Adipose tissue (tissue), 3 donors: Measurements from ENCODE around the gene PZP. TPM values are rescaled to one million over a fixed set of nuclear protein-coding genes. Genes with fewer than 3 reads are reported as not detected.
"Not testable (repeated sequence)": the region's sequence is repeated elsewhere in the genome, so short reads cannot be mapped to it uniquely, and the experiment has no call there.

Source experiments
- H3K27ac ChIP-seq: one replicate; pipeline ENCODE4 v1.5.1; 2013; ENCODE audit warnings: low read depth, low read length
- WGBS, 3 donors: extraction: QIAGEN DNeasy Blood & Tissue Kit; methylation state at CpG; one replicate each; pipeline ENCODE4 v1.1.7; 2013; 5-methylcytosine and 5-hydroxymethylcytosine counted together
- polyA plus RNA-seq, 3 donors: library from polyadenylated mRNA; stranded (reverse); fragments of 200-250 nt; gene quantifications; one replicate each; pipeline ENCODE4 v1.2.3, GENCODE V29; 2013
- donor health status: healthy with polysubstance abuse.
- donor health status: Bipolar disorder and iron deficiency.
- donor health status: healthy.

PZP gene
- polyA plus RNA-seq, 3 donors, result 0.09 to 0.56 (median 0.51) TPM

GRCh38 chr12:9211687-9212086 is 3.5 kb upstream of the PZP start:
- 92 to 100% (median 95%) methylated on average over 1 of the region's 1 CpG for WGBS, 3 donors

GRCh38 chr12:9204380-9204779 is 3.8 kb downstream of the PZP start:
- no peak overlapping the region for H3K27ac ChIP-seq
- 42 to 77% (median 76%) methylated on average over 3 of the region's 3 CpGs for WGBS, 3 donors

More at GRCh38 chr12:9211687-9212086, 3.5 kb upstream of the PZP start:
- no peak overlapping the region for H3K27ac ChIP-seq

- no peak overlapping the region for H3K27ac ChIP-seq
Observed at GRCh38 chr12:9198012-9198411, 10.2 kb downstream of the PZP start.

GRCh38 chr12:9184276-9184675 is 23.9 kb downstream of the PZP start:
- WGBS, 3 donors, result 85 to 92% (median 89%) methylated on average over 3 of the region's 3 CpGs
- H3K27ac ChIP-seq, result no peak overlapping the region

GRCh38 chr12:9180810-9181209 is 27.4 kb downstream of the PZP start:
- 81 to 92% (median 84%) methylated on average over 4 of the region's 4 CpGs for WGBS, 3 donors
- no peak overlapping the region for H3K27ac ChIP-seq

GRCh38 chr12:9179781-9180180 is 28.4 kb downstream of the PZP start:
- WGBS, 3 donors, result 94 to 98% (median 96%) methylated on average over 3 of the region's 3 CpGs
- H3K27ac ChIP-seq, result no peak overlapping the region

- WGBS, 3 donors, result 64 to 67% (median 67%) methylated on average over 8 to 10 of the region's 11 CpGs
- H3K27ac ChIP-seq, result no peak overlapping the region
Observed at GRCh38 chr12:9169979-9170634, 38.1 kb downstream of the PZP start.

- 49 to 82% (median 72%) methylated on average over 2 to 3 of the region's 5 CpGs for WGBS, 3 donors
- not testable (repeated sequence) for H3K27ac ChIP-seq
Observed at GRCh38 chr12:9167345-9167744, 40.9 kb downstream of the PZP start.

- 59 to 87% (median 86%) methylated on average over 5 of the region's 5 CpGs for WGBS, 3 donors
- H3K27ac ChIP-seq, result no peak overlapping the region
Observed at GRCh38 chr12:9163392-9163791, 44.8 kb downstream of the PZP start.

GRCh38 chr12:9156119-9156518 is 52.1 kb downstream of the PZP start:
- H3K27ac ChIP-seq, result no peak overlapping the region
- 79 to 86% (median 85%) methylated on average over 4 of the region's 4 CpGs for WGBS, 3 donors

- WGBS, 3 donors, result 77 to 85% (median 84%) methylated on average over 6 of the region's 6 CpGs
- no peak overlapping the region for H3K27ac ChIP-seq
Observed at GRCh38 chr12:9149372-9149771, 58.8 kb downstream of the PZP start.

GRCh38 chr12:9148926-9149325 is 59.3 kb downstream of the PZP start:
- H3K27ac ChIP-seq, result no peak overlapping the region
- 53 to 74% (median 74%) methylated on average over 2 of the region's 2 CpGs for WGBS, 3 donors

GRCh38 chr12:9147461-9147860 is 60.7 kb downstream of the PZP start:
- no peak overlapping the region for H3K27ac ChIP-seq
- WGBS, 3 donors, result 82 to 95% (median 94%) methylated on average over 2 of the region's 2 CpGs

- 66 to 68% (median 66%) methylated on average over 4 of the region's 4 CpGs for WGBS, 3 donors
- no peak overlapping the region for H3K27ac ChIP-seq
Observed at GRCh38 chr12:9144730-9145106, 63.5 kb downstream of the PZP start.

- no peak overlapping the region for H3K27ac ChIP-seq
- whole genome bisulfite sequencing, 3 donors, result 89 to 94% (median 90%) methylated on average over 3 of the region's 3 CpGs
Observed at GRCh38 chr12:9143929-9144729, 64.1 kb downstream of the PZP start.

- H3K27ac ChIP-seq, result no peak overlapping the region
- WGBS, 3 donors, result 35 to 86% (median 78%) methylated on average over 2 of the region's 2 CpGs
Observed at GRCh38 chr12:9143137-9143536, 65.1 kb downstream of the PZP start.

- H3K27ac ChIP-seq, result not testable (repeated sequence)
- 57 to 65% (median 59%) methylated on average over 2 of the region's 2 CpGs for WGBS, 3 donors
Observed at GRCh38 chr12:9139588-9140290, 68.5 kb downstream of the PZP start.

- no peak overlapping the region for H3K27ac ChIP-seq
- 32 to 86% (median 73%) methylated on average over 5 of the region's 5 CpGs for WGBS, 3 donors
Observed at GRCh38 chr12:9135903-9136310, 72.3 kb downstream of the PZP start.

GRCh38 chr12:9134981-9135628 is 73.1 kb downstream of the PZP start:
- WGBS, 3 donors, result 67 to 83% (median 74%) methylated on average over 16 of the region's 16 CpGs
- H3K27ac ChIP-seq, result no peak overlapping the region
